ENCODE measurements around the gene CD274.

The CD274 gene

GRCh38 chr9:5450359-5451091 is at the start of gene CD274:
TSS of gene CD274 (plus strand) at chr9:5450542. CDS start at chr9:5456114, 5,572 bp downstream.
- DNase-seq (ENCODE audit: low read depth): peak; percentile 95
- H3K4me3 ChIP-seq (ENCODE audit: low read depth, low read length): peak within 1 kb of the TSS; percentile 65
- TF ChIP-seq CTCF (IDR thresholded peaks at IDR 0.05; ENCODE audit: insufficient read depth, low read depth, low read length, missing control alignments): peak; percentile 63

- no peak for DNase-seq (ENCODE audit: low read depth)
- no peak overlapping the region for H3K4me3 ChIP-seq (ENCODE audit: low read depth, low read length)
- no peak for TF ChIP-seq CTCF (IDR thresholded peaks at IDR 0.05; ENCODE audit: insufficient read depth, low read depth, low read length, missing control alignments)
These were observed 48.1 kb upstream of the CD274 start for GRCh38 chr9:5402217-5402616.

GRCh38 chr9:5408596-5408995 is 41.7 kb upstream of the CD274 start:
- H3K4me3 ChIP-seq (ENCODE audit: low read depth, low read length): no peak overlapping the region
- DNase-seq (ENCODE audit: low read depth): no peak
- no peak for TF ChIP-seq CTCF (IDR thresholded peaks at IDR 0.05; ENCODE audit: insufficient read depth, low read depth, low read length, missing control alignments)

- no peak for DNase-seq (ENCODE audit: low read depth)
These were observed 33.4 kb upstream of the CD274 start for GRCh38 chr9:5416953-5417352.

GRCh38 chr9:5418481-5418880 is 31.9 kb upstream of the CD274 start:
- no peak overlapping the region for H3K4me3 ChIP-seq (ENCODE audit: low read depth, low read length)
- DNase-seq (ENCODE audit: low read depth): no peak
- no peak for TF ChIP-seq CTCF (IDR thresholded peaks at IDR 0.05; ENCODE audit: insufficient read depth, low read depth, low read length, missing control alignments)

More at GRCh38 chr9:5416953-5417352, 33.4 kb upstream of the CD274 start:
- no peak for TF ChIP-seq CTCF (IDR thresholded peaks at IDR 0.05; ENCODE audit: insufficient read depth, low read depth, low read length, missing control alignments)
- no peak overlapping the region for H3K4me3 ChIP-seq (ENCODE audit: low read depth, low read length)

- H3K4me3 ChIP-seq (ENCODE audit: low read depth, low read length): no peak overlapping the region
- no peak for TF ChIP-seq CTCF (IDR thresholded peaks at IDR 0.05; ENCODE audit: insufficient read depth, low read depth, low read length, missing control alignments)
- no peak for DNase-seq (ENCODE audit: low read depth)
These were observed 30.4 kb upstream of the CD274 start for GRCh38 chr9:5419987-5420386.

- TF ChIP-seq CTCF (IDR thresholded peaks at IDR 0.05; ENCODE audit: insufficient read depth, low read depth, low read length, missing control alignments): no peak
- DNase-seq (ENCODE audit: low read depth): no peak
- no peak overlapping the region for H3K4me3 ChIP-seq (ENCODE audit: low read depth, low read length)
These were observed 29.2 kb upstream of the CD274 start for GRCh38 chr9:5421163-5421562.
